Neural cell (in vitro differentiated cells): ENCODE data around the gene RAD23B. TPM values are rescaled to one million over a fixed set of nuclear protein-coding genes. Genes with fewer than 3 reads are reported as not detected.

ENCODE experiments used
- H2AFZ ChIP-seq: fragments of 200-600, 300-800 bp; sonication (generic), shearing (Covaris generic); 2 replicates; pipeline ENCODE4 v1.6.0; 2014; ENCODE audit warnings: low read depth, mild to moderate bottlenecking, antibody characterized with exemption, low read length, moderate library complexity
- H3F3A ChIP-seq: fragments of 200-600 bp; shearing (Covaris generic); 2 replicates; pipeline ENCODE4 v1.6.1; 2016; ENCODE audit warnings: mild to moderate bottlenecking, moderate library complexity, mixed read lengths, antibody characterized with exemption, low read length; ENCODE audit not compliant: insufficient read depth, poor library complexity, severe bottlenecking
- H3K27ac ChIP-seq: fragments of 200-600, 300-800 bp; sonication (generic), shearing (Covaris generic); 2 replicates; pipeline ENCODE4 v1.5.1; 2014; ENCODE audit warnings: mild to moderate bottlenecking, low read length, moderate library complexity
- H3K27me3 ChIP-seq: fragments of 300-800, 200-600 bp; sonication (generic), shearing (Covaris generic); 2 replicates; pipeline ENCODE4 v1.6.0; 2014; ENCODE audit warnings: mild to moderate bottlenecking, low read depth, low read length, moderate library complexity; ENCODE audit not compliant: insufficient read depth
- H3K36me3 ChIP-seq: fragments of 300-800, 200-600 bp; sonication (generic), shearing (Covaris generic); 2 replicates; pipeline ENCODE4 v1.5.1; 2014; ENCODE audit warnings: mild to moderate bottlenecking, antibody characterized with exemption, low read length, moderate library complexity; ENCODE audit not compliant: insufficient read depth
- H3K4me2 ChIP-seq: fragments of 300-800, 200-600 bp; sonication (generic), shearing (Covaris generic); 2 replicates; pipeline ENCODE4 v1.6.0; 2014; ENCODE audit warnings: mild to moderate bottlenecking, low read length
- H3K4me3 ChIP-seq: fragments of 300-800, 200-600 bp; sonication (generic), shearing (Covaris generic); 2 replicates; pipeline ENCODE4 v1.5.1; 2014; ENCODE audit warnings: mild to moderate bottlenecking, low read length, moderate library complexity
- H3K79me2 ChIP-seq: fragments of 200-600 bp; shearing (Covaris generic); replicated peaks from 2 replicates; pipeline ENCODE4 v1.6.0; 2014; ENCODE audit warnings: mild to moderate bottlenecking, low read length, moderate library complexity; ENCODE audit not compliant: insufficient read depth
- H3K9ac ChIP-seq: fragments of 300-800, 200-600 bp; sonication (generic), shearing (Covaris generic); 2 replicates; pipeline ENCODE4 v1.6.1; 2016; ENCODE audit warnings: mild to moderate bottlenecking, low read length, mixed read lengths
- H3K9me2 ChIP-seq: fragments of 200-600 bp; shearing (Covaris generic); 2 replicates; pipeline ENCODE4 v1.6.1; 2016; ENCODE audit warnings: mild to moderate bottlenecking, low read length, mixed read lengths; ENCODE audit not compliant: insufficient read depth
- H3K9me3 ChIP-seq: fragments of 200-600, 300-800 bp; sonication (generic), shearing (Covaris generic); 2 replicates; pipeline ENCODE4 v1.6.1; 2016; ENCODE audit warnings: mild to moderate bottlenecking, mixed run types, low read length, moderate library complexity, mixed read lengths
- H4K20me1 ChIP-seq: fragments of 200-600 bp; shearing (Covaris generic); 2 replicates; pipeline ENCODE4 v1.6.1; 2016; ENCODE audit warnings: mild to moderate bottlenecking, mixed run types; ENCODE audit not compliant: insufficient read depth
- EP300 ChIP-seq: fragments of 450-650 bp; conservative IDR thresholded peaks from 2 replicates; pipeline ENCODE4 v1.6.1; 2014; ENCODE audit warnings: antibody characterized with exemption, mild to moderate bottlenecking, moderate library complexity; ENCODE audit not compliant: poor library complexity, severe bottlenecking
- EZH2 ChIP-seq: fragments of 200-600, 300-800 bp; shearing (Covaris generic), sonication (generic); IDR thresholded peaks from 2 replicates; pipeline ENCODE4 v1.6.1; 2014; ENCODE audit warnings: antibody characterized with exemption, low read length, borderline replicate concordance, mild to moderate bottlenecking; ENCODE audit not compliant: insufficient read depth, poor library complexity, severe bottlenecking
- MXI1 ChIP-seq: fragments of 450-650 bp; conservative IDR thresholded peaks from 2 replicates; pipeline ENCODE4 v1.6.1; 2014; ENCODE audit warnings: antibody characterized with exemption, mild to moderate bottlenecking; ENCODE audit not compliant: poor library complexity, severe bottlenecking
- POLR2AphosphoS5 ChIP-seq: IDR thresholded peaks from 2 replicates; pipeline ENCODE4 v1.6.1; 2012
- RAD21 ChIP-seq: fragments of 450-650 bp; conservative IDR thresholded peaks from 2 replicates; pipeline ENCODE4 v1.6.1; 2014; ENCODE audit warnings: antibody characterized with exemption, mild to moderate bottlenecking, moderate library complexity
- SMC3 ChIP-seq: fragments of 450-650 bp; conservative IDR thresholded peaks from 2 replicates; pipeline ENCODE4 v1.6.1; 2014; ENCODE audit warnings: antibody characterized with exemption, mild to moderate bottlenecking, moderate library complexity; ENCODE audit not compliant: poor library complexity
- TAF1 ChIP-seq: IDR thresholded peaks from 2 replicates; pipeline ENCODE4 v1.6.1; 2012; ENCODE audit warnings: low read depth
- polyA plus RNA-seq: library from polyadenylated mRNA; depleted of rRNA; stranded (reverse); fragments of >200 nt; gene quantifications from 2 replicates; pipeline ENCODE4 v1.2.3, GENCODE V29; 2014
- TF ChIP-seq, protein P1 (sequence below): fragments of 450-650 bp; IDR thresholded peaks from 2 replicates; pipeline ENCODE4 v1.5.1; 2014; ENCODE audit warnings: antibody characterized with exemption, mild to moderate bottlenecking, moderate library complexity; ENCODE audit not compliant: poor library complexity, severe bottlenecking
- TF ChIP-seq, protein P2 (sequence below): IDR thresholded peaks from 2 replicates; pipeline ENCODE4 v1.6.1; 2012; ENCODE audit warnings: borderline replicate concordance

Gene RAD23B
- polyA plus RNA-seq, 1 donor from 2014 or later = 97.3 TPM

DNA sequence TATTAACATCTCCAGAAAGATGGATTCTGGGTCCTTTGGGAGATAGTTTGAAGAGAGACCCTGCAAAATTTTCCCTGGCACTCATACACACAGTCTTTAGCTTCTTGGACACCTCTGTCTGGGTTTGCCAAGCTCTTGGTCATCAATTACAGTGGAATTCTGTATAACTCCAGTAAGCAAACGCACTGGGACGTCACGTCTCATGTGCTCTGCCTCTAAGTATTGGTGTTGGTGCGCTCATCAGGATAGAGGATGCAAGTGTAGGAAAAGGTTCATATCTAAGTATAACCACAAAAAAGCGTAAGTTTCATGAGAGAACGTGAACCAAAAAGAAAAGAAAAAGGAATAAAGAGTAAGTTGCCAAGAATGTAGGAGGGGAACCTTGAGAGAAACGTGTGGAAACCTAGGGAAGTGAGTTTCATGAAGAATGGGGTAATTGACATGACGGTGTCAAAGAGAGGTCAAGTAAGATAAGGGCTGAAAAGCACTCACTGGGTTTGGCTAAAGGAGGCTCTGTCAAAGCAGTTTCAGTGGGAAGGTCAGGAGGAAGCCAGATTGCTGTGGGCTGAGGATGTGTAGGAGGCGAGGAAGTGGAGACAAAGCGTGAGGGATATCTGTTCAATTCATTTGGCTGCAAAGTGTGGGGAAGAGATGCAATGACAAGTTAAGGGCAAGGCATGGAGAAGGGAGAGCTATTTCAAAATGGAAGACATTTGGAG is 92.7 kb downstream of the RAD23B start:
- Histone ChIP-seq H3K79me2 (no peaks in the 10 kb centered on the region), H3K9me2 (no peaks in the 10 kb centered on the region), H3K36me3 (no peaks in the 10 kb centered on the region), H3K9me3 (no peaks in the 10 kb centered on the region), H3K4me3 (no peak overlapping the region), H2AFZ (no peak overlapping the region), H4K20me1 (no peaks in the 10 kb centered on the region), H3K27ac (no peak overlapping the region), H3F3A (no peaks in the 10 kb centered on the region), H3K9ac (no peak overlapping the region), H3K4me2 (no peak overlapping the region), H3K27me3 (no peaks in the 10 kb centered on the region)
- no peak for TF ChIP-seq MXI1
- TF ChIP-seq, protein P1, sequence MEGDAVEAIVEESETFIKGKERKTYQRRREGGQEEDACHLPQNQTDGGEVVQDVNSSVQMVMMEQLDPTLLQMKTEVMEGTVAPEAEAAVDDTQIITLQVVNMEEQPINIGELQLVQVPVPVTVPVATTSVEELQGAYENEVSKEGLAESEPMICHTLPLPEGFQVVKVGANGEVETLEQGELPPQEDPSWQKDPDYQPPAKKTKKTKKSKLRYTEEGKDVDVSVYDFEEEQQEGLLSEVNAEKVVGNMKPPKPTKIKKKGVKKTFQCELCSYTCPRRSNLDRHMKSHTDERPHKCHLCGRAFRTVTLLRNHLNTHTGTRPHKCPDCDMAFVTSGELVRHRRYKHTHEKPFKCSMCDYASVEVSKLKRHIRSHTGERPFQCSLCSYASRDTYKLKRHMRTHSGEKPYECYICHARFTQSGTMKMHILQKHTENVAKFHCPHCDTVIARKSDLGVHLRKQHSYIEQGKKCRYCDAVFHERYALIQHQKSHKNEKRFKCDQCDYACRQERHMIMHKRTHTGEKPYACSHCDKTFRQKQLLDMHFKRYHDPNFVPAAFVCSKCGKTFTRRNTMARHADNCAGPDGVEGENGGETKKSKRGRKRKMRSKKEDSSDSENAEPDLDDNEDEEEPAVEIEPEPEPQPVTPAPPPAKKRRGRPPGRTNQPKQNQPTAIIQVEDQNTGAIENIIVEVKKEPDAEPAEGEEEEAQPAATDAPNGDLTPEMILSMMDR = no peak

DNA sequence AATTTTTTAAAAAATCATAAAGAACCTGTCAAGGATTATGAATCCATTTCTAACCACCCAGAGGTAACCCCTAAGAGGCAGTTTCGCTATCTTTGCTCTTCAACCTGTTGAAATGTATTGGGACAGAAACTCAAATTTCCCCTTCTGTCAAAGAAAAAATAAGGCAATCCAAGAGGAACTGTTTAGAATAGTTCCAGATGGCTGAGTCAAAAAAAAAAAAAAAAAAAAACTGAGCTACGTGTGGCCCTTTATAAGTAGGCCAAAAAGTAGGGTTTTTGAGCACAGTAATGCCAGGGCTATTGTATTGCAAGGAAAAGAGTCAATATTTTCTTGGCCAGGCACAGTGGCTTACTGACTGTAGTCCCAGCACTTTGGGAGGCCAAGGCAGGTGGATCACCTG is 94.9 kb downstream of the RAD23B start:
- no peak overlapping the region for H3K27ac ChIP-seq
- H2AFZ ChIP-seq = no peak overlapping the region
- no peak overlapping the region for H3K4me3 ChIP-seq
- H3F3A ChIP-seq = no peaks in the 10 kb centered on the region
- H3K4me2 ChIP-seq = no peak overlapping the region
- no peaks in the 10 kb centered on the region for H3K9me2 ChIP-seq
- TF ChIP-seq POLR2AphosphoS5 (no peak), SMC3 (no peak), EP300 (no peak), EZH2 (no peak), MXI1 (no peak), TAF1 (no peak), RAD21 (no peak)
- TF ChIP-seq, protein P2, sequence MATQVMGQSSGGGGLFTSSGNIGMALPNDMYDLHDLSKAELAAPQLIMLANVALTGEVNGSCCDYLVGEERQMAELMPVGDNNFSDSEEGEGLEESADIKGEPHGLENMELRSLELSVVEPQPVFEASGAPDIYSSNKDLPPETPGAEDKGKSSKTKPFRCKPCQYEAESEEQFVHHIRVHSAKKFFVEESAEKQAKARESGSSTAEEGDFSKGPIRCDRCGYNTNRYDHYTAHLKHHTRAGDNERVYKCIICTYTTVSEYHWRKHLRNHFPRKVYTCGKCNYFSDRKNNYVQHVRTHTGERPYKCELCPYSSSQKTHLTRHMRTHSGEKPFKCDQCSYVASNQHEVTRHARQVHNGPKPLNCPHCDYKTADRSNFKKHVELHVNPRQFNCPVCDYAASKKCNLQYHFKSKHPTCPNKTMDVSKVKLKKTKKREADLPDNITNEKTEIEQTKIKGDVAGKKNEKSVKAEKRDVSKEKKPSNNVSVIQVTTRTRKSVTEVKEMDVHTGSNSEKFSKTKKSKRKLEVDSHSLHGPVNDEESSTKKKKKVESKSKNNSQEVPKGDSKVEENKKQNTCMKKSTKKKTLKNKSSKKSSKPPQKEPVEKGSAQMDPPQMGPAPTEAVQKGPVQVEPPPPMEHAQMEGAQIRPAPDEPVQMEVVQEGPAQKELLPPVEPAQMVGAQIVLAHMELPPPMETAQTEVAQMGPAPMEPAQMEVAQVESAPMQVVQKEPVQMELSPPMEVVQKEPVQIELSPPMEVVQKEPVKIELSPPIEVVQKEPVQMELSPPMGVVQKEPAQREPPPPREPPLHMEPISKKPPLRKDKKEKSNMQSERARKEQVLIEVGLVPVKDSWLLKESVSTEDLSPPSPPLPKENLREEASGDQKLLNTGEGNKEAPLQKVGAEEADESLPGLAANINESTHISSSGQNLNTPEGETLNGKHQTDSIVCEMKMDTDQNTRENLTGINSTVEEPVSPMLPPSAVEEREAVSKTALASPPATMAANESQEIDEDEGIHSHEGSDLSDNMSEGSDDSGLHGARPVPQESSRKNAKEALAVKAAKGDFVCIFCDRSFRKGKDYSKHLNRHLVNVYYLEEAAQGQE = no peak
- TF ChIP-seq, protein P1 = no peak
- H4K20me1 ChIP-seq = no peaks in the 10 kb centered on the region
- no peaks in the 10 kb centered on the region for H3K27me3 ChIP-seq
- no peaks in the 10 kb centered on the region for H3K9me3 ChIP-seq
- H3K36me3 ChIP-seq = no peaks in the 10 kb centered on the region
- H3K79me2 ChIP-seq = no peaks in the 10 kb centered on the region
- H3K9ac ChIP-seq = no peak overlapping the region

Other genes with a start within 250 kb of the RAD23B start
- gene KLF4, start 206.5 kb downstream of the RAD23B start, polyA plus RNA-seq = 0.92 and 1.4 TPM in 2 replicates